Thymus (tissue), 11 donors: ENCODE results near the gene LPCAT1. TPM values are rescaled to one million over a fixed set of nuclear protein-coding genes. Genes with fewer than 3 reads are reported as not detected.

Experiments used
- DNase-seq, 9 donors: peaks; one replicate each; pipeline ENCODE4 v3.0.0-alpha.2; 2013; ENCODE audit warnings: low spot score in 9 of 9, low read depth in 6 of 9, missing footprints in 1 of 9
- H3K27ac ChIP-seq, 2 donors: one replicate each; pipeline ENCODE4 v1.5.1; 2013; ENCODE audit warnings: control low read depth in 1 of 2, low read depth in 1 of 2, low read length in 1 of 2, mild to moderate bottlenecking in 1 of 2, moderate library complexity in 1 of 2
- H3K27me3 ChIP-seq, 2 donors: one replicate each; pipeline ENCODE4 v1.5.1; 2013; ENCODE audit warnings: low read length in 1 of 2; ENCODE audit not compliant: control insufficient read depth in 2 of 2, insufficient read depth in 1 of 2
- H3K36me3 ChIP-seq, 2 donors: one replicate each; pipeline ENCODE4 v1.5.1; 2013; ENCODE audit warnings: low read length in 1 of 2, mild to moderate bottlenecking in 1 of 2, moderate library complexity in 1 of 2; ENCODE audit not compliant: control insufficient read depth in 2 of 2, insufficient read depth in 2 of 2
- H3K4me1 ChIP-seq, 2 donors: one replicate each; pipeline ENCODE4 v1.5.1; 2013; ENCODE audit warnings: low read length in 2 of 2; ENCODE audit not compliant: control insufficient read depth in 2 of 2, insufficient read depth in 2 of 2
- H3K4me3 ChIP-seq, 2 donors: one replicate each; pipeline ENCODE4 v1.5.1; 2013; ENCODE audit warnings: low read length in 2 of 2, control low read depth in 1 of 2, mild to moderate bottlenecking in 1 of 2
- H3K9me3 ChIP-seq, 2 donors: one replicate each; pipeline ENCODE4 v1.5.1; 2013; ENCODE audit warnings: low read length in 1 of 2, mild to moderate bottlenecking in 1 of 2; ENCODE audit not compliant: control insufficient read depth in 2 of 2, insufficient read depth in 1 of 2
- WGBS: extraction: QIAGEN DNeasy Blood & Tissue Kit; methylation state at CpG from one replicate; pipeline ENCODE4 v1.1.7; 2013; 5-methylcytosine and 5-hydroxymethylcytosine counted together
- polyA plus RNA-seq: library from polyadenylated mRNA; stranded (reverse); fragments of 200-250 nt; gene quantifications from one replicate; pipeline ENCODE4 v1.2.3, GENCODE V29; 2013
- total RNA-seq: library from RNA; stranded (reverse); fragments of 120-200 nt; gene quantifications from one replicate; pipeline ENCODE4 v1.2.4, GENCODE V29; 2013
- donor health status: healthy.

LPCAT1 gene
- total and polyA plus RNA-seq, 2 donors, result 16.8 to 50.5 TPM

- Histone ChIP-seq H3K27me3 (no peaks in the 10 kb centered on the region), H3K27ac (no peak overlapping the region), H3K9me3 (no peaks in the 10 kb centered on the region), H3K36me3 (peaks cover 0 to 10% of the 10 kb centered on the region in 2 donors), H3K4me3 (no peak overlapping the region), H3K4me1 (peaks cover 0 to 11% of the 10 kb centered on the region in 2 donors)
- DNase-seq, result no peak
- 89% methylated on average over 12 of the region's 12 CpGs for WGBS
These were observed 19.1 kb downstream of the LPCAT1 start for GRCh38 chr5:1504617-1505016.

GRCh38 chr5:1504069-1504595 lies 19.6 kb downstream of the LPCAT1 start:
- peaks cover 0 to 11% of the 10 kb centered on the region in 2 donors for H3K4me1 ChIP-seq
- DNase-seq, result no peak
- no peak overlapping the region for H3K4me3 ChIP-seq
- WGBS, result 99% methylated on average over 14 of the region's 14 CpGs
- no peaks in the 10 kb centered on the region for H3K9me3 ChIP-seq
- peaks cover 0 to 10% of the 10 kb centered on the region in 2 donors for H3K36me3 ChIP-seq
- H3K27ac ChIP-seq, result peak overlapping the region in 1 of 2 donors; percentile 43
- H3K27me3 ChIP-seq, result no peaks in the 10 kb centered on the region

- Histone ChIP-seq H3K27ac (peak overlapping the region; percentile 56 to 62), H3K27me3 (no peaks in the 10 kb centered on the region), H3K36me3 (peaks cover 0 to 10% of the 10 kb centered on the region in 2 donors), H3K4me1 (peaks cover 0 to 11% of the 10 kb centered on the region in 2 donors), H3K9me3 (no peaks in the 10 kb centered on the region), H3K4me3 (no peak overlapping the region)
- whole genome bisulfite sequencing, result 33% methylated on average over 24 of the region's 24 CpGs
- no peak for DNase-seq
These were observed 20.3 kb downstream of the LPCAT1 start for GRCh38 chr5:1503241-1504068.

- no peak overlapping the region for H3K4me3 ChIP-seq
- no peaks in the 10 kb centered on the region for H3K27me3 ChIP-seq
- H3K4me1 ChIP-seq, result peaks cover 0 to 11% of the 10 kb centered on the region in 2 donors
- peak overlapping the region; percentile 41 to 56 for H3K27ac ChIP-seq
- no peaks in the 10 kb centered on the region for H3K9me3 ChIP-seq
- DNase-seq, result no peak
- H3K36me3 ChIP-seq, result peaks cover 0 to 14% of the 10 kb centered on the region in 2 donors
- 97% methylated on average over 10 of the region's 10 CpGs for WGBS
These were observed 21.0 kb downstream of the LPCAT1 start for GRCh38 chr5:1502737-1503120.

- WGBS, result 95% methylated on average over 23 of the region's 23 CpGs
- Histone ChIP-seq H3K27ac (no peak overlapping the region), H3K4me3 (no peak overlapping the region), H3K36me3 (peaks cover 0 to 15% of the 10 kb centered on the region in 2 donors), H3K9me3 (no peaks in the 10 kb centered on the region), H3K4me1 (peaks cover 0 to 11% of the 10 kb centered on the region in 2 donors), H3K27me3 (no peaks in the 10 kb centered on the region)
- no peak for DNase-seq
These were observed 21.6 kb downstream of the LPCAT1 start for GRCh38 chr5:1502046-1502736.

- no peaks in the 10 kb centered on the region for H3K27me3 ChIP-seq
- WGBS, result 98% methylated on average over 28 of the region's 28 CpGs
- DNase-seq, result no peak
- peaks cover 0 to 13% of the 10 kb centered on the region in 2 donors for H3K36me3 ChIP-seq
- H3K9me3 ChIP-seq, result no peaks in the 10 kb centered on the region
- H3K4me3 ChIP-seq, result no peak overlapping the region
- no peak overlapping the region for H3K27ac ChIP-seq
- peaks cover 0 to 11% of the 10 kb centered on the region in 2 donors for H3K4me1 ChIP-seq
These were observed 22.3 kb downstream of the LPCAT1 start for GRCh38 chr5:1501372-1502045.

GRCh38 chr5:1500411-1501091 lies 23.2 kb downstream of the LPCAT1 start:
- Histone ChIP-seq H3K27ac (no peak overlapping the region), H3K9me3 (no peaks in the 10 kb centered on the region), H3K4me3 (no peak overlapping the region), H3K4me1 (peaks cover under 1 to 13% of the 10 kb centered on the region in 2 donors), H3K27me3 (no peaks in the 10 kb centered on the region), H3K36me3 (peaks cover 0 to 13% of the 10 kb centered on the region in 2 donors)
- WGBS, result 93% methylated on average over 16 of the region's 16 CpGs
- DNase-seq, result no peak

- H3K9me3 ChIP-seq, result no peaks in the 10 kb centered on the region
- no peak overlapping the region for H3K27ac ChIP-seq
- H3K36me3 ChIP-seq, result peaks cover 0 to 13% of the 10 kb centered on the region in 2 donors
- H3K4me3 ChIP-seq, result no peak overlapping the region
- 92% methylated on average over 10 of the region's 10 CpGs for WGBS
- H3K4me1 ChIP-seq, result peaks cover 2 to 20% of the 10 kb centered on the region in 2 donors
- DNase-seq, result no peak
- H3K27me3 ChIP-seq, result no peaks in the 10 kb centered on the region
These were observed 23.9 kb downstream of the LPCAT1 start for GRCh38 chr5:1499851-1500250.
